Hematopoietic multipotent progenitor cell treated with erythropoietin and hydrocortisone succinate and interleukin-3 and kit ligand, for 4 days (in vitro differentiated cells): ENCODE results near the gene APBA2.

Source experiments
- DNase-seq: peaks from one replicate; pipeline ENCODE4 v3.0.0-alpha.2; 2015

The APBA2 gene

GRCh38 chr15:28962851-28963710, 77.3 kb downstream of the APBA2 start:
- no peak for DNase-seq

GRCh38 chr15:28963711-28964081, 77.9 kb downstream of the APBA2 start:
- DNase-seq: no peak

- DNase-seq: no peak
These were observed 78.3 kb downstream of the APBA2 start for GRCh38 chr15:28964098-28964497.

DNA sequence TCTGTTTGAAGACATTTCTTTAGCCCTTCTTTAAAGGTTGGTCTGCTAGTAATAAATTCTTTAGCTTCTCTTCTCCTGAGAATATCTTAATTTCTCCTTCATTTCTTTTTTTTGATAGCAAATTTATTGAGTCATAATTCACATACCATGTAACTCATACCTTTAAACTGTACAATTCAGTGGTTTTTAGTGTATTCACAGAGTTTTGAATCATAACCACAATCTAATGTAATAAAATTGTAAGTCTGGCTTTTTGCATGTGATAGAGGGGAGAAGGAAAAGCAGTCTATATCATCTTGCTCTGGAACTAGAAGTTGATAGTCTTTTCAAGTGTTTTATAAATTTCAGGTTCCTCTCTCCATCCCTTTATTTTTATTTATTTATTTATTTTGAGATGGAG, 81.3 kb downstream of the APBA2 start:
- no peak for DNase-seq

GRCh38 chr15:28967990-28968389, 82.2 kb downstream of the APBA2 start:
- DNase-seq: no peak

- no peak for DNase-seq
These were observed 83.8 kb downstream of the APBA2 start for GRCh38 chr15:28969511-28970085.

GRCh38 chr15:28974142-28974541, 88.4 kb downstream of the APBA2 start:
- DNase-seq: peak; percentile 17

DNA sequence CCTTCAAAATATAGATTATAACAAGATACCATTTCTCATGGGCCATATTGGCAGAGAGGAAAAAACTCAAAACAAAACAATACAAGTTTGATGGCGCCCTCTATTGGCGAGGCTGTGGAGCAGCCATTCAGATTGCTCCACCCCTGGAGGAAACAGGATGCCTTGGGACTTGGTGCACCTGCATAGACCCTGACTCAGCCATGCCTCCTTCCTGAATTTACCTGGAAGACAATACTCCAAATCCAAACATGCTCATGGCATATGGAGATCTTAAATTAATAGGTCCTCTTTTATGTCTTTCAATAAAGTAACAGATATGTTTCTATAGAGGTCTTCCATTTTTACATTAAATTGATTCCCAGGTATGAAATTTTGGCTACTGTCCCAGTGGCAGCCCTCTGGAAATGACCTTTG, 90.0 kb downstream of the APBA2 start:
- DNase-seq: peak; percentile 82

DNA sequence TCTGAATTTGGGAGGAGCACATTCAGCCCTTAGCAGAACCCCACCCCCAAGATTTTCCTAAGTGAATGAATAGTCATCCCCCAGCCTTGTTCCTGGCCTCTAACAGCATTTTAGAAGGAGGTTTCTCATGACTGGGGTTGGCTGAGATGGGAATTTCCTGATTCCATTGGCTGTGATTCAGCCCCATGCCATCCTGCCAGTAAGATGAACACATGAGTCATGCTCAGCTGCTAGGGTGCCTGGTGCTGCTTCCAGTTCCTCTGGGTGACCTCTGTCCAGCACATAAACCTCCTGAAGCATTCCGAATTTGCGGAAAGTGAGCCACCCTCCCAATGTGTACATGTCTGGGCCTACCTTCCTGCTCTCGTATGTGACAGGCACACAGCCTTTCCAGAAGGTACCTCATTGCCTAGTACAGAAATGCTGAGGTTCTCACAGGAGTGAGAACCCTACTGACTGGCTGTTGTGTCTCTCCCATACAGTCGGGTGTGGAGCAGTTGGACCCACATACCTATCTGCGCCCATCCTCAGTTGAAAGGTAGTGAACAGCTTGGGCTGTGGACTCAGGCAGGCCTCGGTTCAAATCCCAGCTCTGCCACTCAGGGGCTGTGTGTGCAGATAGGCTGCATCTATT, 91.7 kb downstream of the APBA2 start:
- DNase-seq: no peak

- no peak for DNase-seq
These were observed 92.2 kb downstream of the APBA2 start for GRCh38 chr15:28978011-28978378.

GRCh38 chr15:28978661-28979060, 92.9 kb downstream of the APBA2 start:
- DNase-seq: no peak

DNA sequence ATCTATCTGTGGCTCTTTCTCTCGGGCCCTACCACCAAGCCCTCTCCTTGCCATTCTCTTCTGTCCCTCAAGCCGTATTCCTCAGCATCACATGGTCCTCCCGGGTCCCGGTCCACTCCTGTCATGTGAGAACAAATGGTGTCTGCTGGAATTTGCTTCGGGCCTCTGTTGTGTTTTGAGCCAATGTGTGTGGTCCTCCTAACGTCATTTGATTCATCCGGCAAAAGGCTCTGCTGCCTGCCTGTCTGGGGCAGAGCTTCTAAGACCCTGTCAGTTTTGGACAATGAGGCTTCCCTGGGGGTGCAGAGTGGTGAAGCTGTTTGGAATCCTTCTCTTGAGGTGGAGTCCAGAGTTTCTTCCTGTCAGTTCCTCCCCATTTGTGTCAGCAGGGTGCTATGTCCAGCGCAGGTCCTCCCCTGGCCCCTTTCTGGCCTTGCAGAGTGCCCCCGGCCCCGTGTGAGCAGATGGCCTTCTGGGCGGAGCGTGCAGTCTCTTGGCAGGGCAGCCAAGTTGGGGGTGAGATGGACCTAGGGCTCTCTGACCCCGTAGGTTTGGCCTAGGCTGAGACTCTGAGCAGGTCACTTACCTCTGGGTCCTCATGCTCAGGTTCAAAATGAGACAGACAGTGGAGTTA, 93.6 kb downstream of the APBA2 start:
- DNase-seq: no peak

GRCh38 chr15:28980709-28981350, 95.1 kb downstream of the APBA2 start:
- no peak for DNase-seq

GRCh38 chr15:28981351-28981720, 95.6 kb downstream of the APBA2 start:
- no peak for DNase-seq

GRCh38 chr15:28981921-28982320, 96.1 kb downstream of the APBA2 start:
- DNase-seq: no peak

- DNase-seq: no peak
These were observed 97.1 kb downstream of the APBA2 start for GRCh38 chr15:28982886-28983285.

- DNase-seq: peak; percentile 15
These were observed 97.9 kb downstream of the APBA2 start for GRCh38 chr15:28983432-28984311.

DNA sequence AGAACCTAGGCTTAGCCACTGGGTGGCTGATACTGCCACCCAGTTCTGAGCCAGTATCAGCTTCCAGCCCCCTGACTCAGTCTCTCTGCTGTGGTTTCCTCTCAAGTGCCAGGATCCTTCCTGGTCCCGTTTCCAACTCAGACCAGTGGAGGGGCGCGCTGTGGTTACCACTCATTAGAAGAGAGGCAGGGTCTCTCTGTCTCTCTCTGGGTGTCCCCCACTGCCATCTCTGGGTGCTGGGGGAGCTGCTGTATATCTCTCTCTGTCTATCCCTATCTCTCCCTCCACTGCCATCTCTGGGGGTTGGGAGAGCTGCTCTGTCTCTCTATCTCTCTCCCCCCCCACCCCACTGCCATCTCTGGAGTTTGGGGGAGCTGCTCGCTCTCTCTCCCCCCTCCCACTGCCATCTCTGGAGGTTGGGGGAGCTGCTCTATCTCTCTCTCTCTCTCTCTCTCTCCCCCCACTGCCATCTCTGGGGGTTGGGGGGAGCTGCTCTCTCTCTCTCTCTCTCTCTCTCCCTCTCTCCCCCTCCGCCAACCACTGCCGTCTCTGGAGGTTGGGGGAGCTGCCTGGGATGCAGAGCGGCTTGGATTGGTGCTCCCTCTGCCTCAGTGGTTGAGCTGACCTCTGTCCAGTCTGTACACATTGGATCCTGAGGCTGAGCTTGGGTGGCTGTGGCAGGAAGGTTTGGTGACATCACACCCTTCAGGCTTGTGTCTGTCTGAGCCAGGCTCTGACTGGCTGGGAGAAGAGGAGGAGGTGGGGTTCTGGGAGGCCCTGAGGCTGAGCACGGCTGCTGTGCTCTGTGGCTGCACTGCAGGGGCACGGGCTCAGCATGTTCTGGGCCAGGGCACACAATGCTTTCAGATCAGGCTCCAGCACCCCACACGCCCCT, 98.9 kb downstream of the APBA2 start:
- peak; percentile 10 for DNase-seq

DNA sequence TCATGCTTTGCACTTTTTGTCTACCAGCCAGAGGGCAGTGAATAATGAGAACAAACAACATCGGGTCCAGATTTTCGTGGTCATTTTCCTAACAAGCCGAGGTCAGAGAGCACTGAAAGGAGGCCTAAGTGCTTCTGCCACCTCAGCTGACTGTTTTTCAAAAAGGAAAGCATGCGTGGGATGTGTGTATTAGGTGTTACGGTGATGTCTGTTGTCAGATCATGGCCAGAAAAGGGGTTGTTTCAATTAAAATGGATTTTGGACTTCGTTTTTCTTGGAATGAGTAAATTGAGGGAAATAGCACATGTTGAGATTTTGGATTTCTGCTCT, 99.5 kb downstream of the APBA2 start:
- no peak for DNase-seq

DNA sequence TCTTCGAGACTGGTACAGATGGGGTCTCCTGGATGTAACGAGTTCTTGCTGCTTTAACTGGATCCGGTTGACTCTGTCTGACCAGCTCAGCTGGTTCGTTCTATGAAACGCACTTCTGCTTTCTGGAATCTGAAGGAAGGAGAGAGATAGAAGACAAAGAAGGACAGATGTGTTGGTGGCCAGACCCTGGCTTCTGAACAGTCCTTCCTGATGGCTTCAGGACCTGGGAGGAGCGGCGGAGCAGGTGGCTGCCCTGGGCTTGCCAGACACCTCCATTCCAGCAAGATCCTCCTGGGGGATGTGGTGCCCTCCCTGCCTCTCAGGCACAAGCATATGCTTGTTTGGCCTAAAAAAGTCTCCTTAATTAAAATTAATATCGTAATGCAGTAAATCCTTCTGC, 99.9 kb downstream of the APBA2 start:
- DNase-seq: peak; percentile 8

- no peak for DNase-seq
These were observed 100.3 kb downstream of the APBA2 start for GRCh38 chr15:28986108-28986507.
